Testis (tissue), 3 donors: ENCODE data around the gene ZNG1A. TPM values are rescaled to one million over a fixed set of nuclear protein-coding genes. Genes with fewer than 3 reads are reported as not detected.
"Not testable (repeated sequence)": the region's sequence is repeated elsewhere in the genome, so short reads cannot be mapped to it uniquely, and the experiment has no call there.

Source experiments
- DNase-seq: peaks from one replicate; pipeline ENCODE4 v3.0.0-alpha.2; 2019
- H3K27ac ChIP-seq, 2 donors: fragments of 200-600 bp; sonication (generic); one replicate each; pipeline ENCODE4 v1.5.1; 2019
- H3K27me3 ChIP-seq: fragments of 200-600 bp; sonication (generic); one replicate; pipeline ENCODE4 v1.5.1; 2019
- H3K36me3 ChIP-seq: fragments of 200-600 bp; sonication (generic); one replicate; pipeline ENCODE4 v1.5.1; 2017; ENCODE audit warnings: low read depth; ENCODE audit errors: missing control alignments
- H3K4me1 ChIP-seq: fragments of 200-600 bp; sonication (generic); one replicate; pipeline ENCODE4 v1.5.1; 2019
- H3K4me3 ChIP-seq, 2 donors: fragments of 200-600 bp; sonication (generic); one replicate each; pipeline ENCODE4 v1.5.1; 2017 to 2019
- H3K9me3 ChIP-seq: fragments of 200-600 bp; sonication (generic); one replicate; pipeline ENCODE4 v1.5.1; 2017
- WGBS, 2 donors: methylation state at CpG; one replicate each; pipeline ENCODE4 v1.1.5; 2018; 5-methylcytosine and 5-hydroxymethylcytosine counted together
- intact Hi-C: fragments of 100-400 bp; cut with DNase I; formaldehyde crosslinking; loops from one replicate; pipeline ENCODE4 v1.15.1; 2023; ENCODE audit warnings: low total_unique reads
- polyA plus RNA-seq: library from polyadenylated mRNA; stranded (reverse); fragments of 350-450 nt; fragmentation: Illumina TruSeq; extraction: RNeasy Lipid Tissue Mini Kit (QIAGEN cat#74804); gene quantifications from one replicate; pipeline ENCODE4 v1.2.3, GENCODE V29; 2014; ENCODE audit warnings: low read depth, low replicate concordance; ENCODE audit not compliant: insufficient read depth
- total RNA-seq, 2 donors: library from RNA; depleted of rRNA; stranded (reverse); fragments of >200 nt; gene quantifications; one replicate each; pipeline ENCODE4 v1.2.3, GENCODE V29; 2016

Gene ZNG1A
- total and polyA plus RNA-seq, 3 donors from 2014 or later = 57.0 to 88.7 (median 57.9) TPM

- H3K27ac ChIP-seq, H3K27me3 ChIP-seq, intact Hi-C loops: not testable (repeated sequence)
These were observed 90.3 kb downstream of the ZNG1A start for GRCh38 chr9:88396-89037.

GRCh38 chr9:87860-88259 lies 91.0 kb downstream of the ZNG1A start:
- 52% methylated on average over 6 of the region's 6 CpGs for whole genome bisulfite sequencing, 2 donors
- H3K27me3 ChIP-seq, H3K9me3 ChIP-seq, DNase-seq, intact Hi-C loops, H3K4me3 ChIP-seq, H3K36me3 ChIP-seq, H3K4me1 ChIP-seq, H3K27ac ChIP-seq: not testable (repeated sequence)

More at GRCh38 chr9:88396-89037, 90.3 kb downstream of the ZNG1A start:
- H3K36me3 ChIP-seq, H3K9me3 ChIP-seq, H3K4me3 ChIP-seq, H3K4me1 ChIP-seq, DNase-seq: not testable (repeated sequence)
- 7% methylated on average over 4 to 6 of the region's 11 CpGs for WGBS, 2 donors

- H3K4me1 ChIP-seq, H3K36me3 ChIP-seq, intact Hi-C loops, H3K9me3 ChIP-seq, H3K27me3 ChIP-seq, DNase-seq, H3K4me3 ChIP-seq, H3K27ac ChIP-seq: not testable (repeated sequence)
- 20% methylated on average over 2 of the region's 4 CpGs; no CpG with 5 or more reads in 1 of the 2 donors for WGBS, 2 donors
These were observed 91.8 kb downstream of the ZNG1A start for GRCh38 chr9:87105-87504.

- H3K27me3 ChIP-seq, H3K27ac ChIP-seq, H3K36me3 ChIP-seq, H3K4me1 ChIP-seq, H3K4me3 ChIP-seq, intact Hi-C loops, DNase-seq, H3K9me3 ChIP-seq: not testable (repeated sequence)
These were observed 92.2 kb downstream of the ZNG1A start for GRCh38 chr9:86697-87096.

GRCh38 chr9:82932-83689 lies 95.7 kb downstream of the ZNG1A start:
- 83% methylated on average over 10 of the region's 31 CpGs; no CpG with 5 or more reads in 1 of the 2 donors for WGBS, 2 donors
- intact Hi-C loops, H3K27me3 ChIP-seq, H3K27ac ChIP-seq, H3K4me1 ChIP-seq, H3K36me3 ChIP-seq, H3K4me3 ChIP-seq, DNase-seq, H3K9me3 ChIP-seq: not testable (repeated sequence)

- H3K27me3 ChIP-seq, H3K4me1 ChIP-seq, intact Hi-C loops, H3K9me3 ChIP-seq, H3K36me3 ChIP-seq, H3K4me3 ChIP-seq, DNase-seq, H3K27ac ChIP-seq: not testable (repeated sequence)
- WGBS, 2 donors = 100% methylated on average over 1 of the region's 3 CpGs; no CpG with 5 or more reads in 1 of the 2 donors
These were observed 100.5 kb downstream of the ZNG1A start for GRCh38 chr9:78333-78732.

GRCh38 chr9:76389-76788 lies 102.5 kb downstream of the ZNG1A start:
- 100% methylated on average over 1 to 3 of the region's 3 CpGs for WGBS, 2 donors
- H3K36me3 ChIP-seq, H3K4me3 ChIP-seq, H3K27ac ChIP-seq, intact Hi-C loops, DNase-seq, H3K27me3 ChIP-seq, H3K4me1 ChIP-seq, H3K9me3 ChIP-seq: not testable (repeated sequence)

- WGBS, 2 donors = 18 to 24% methylated on average over 7 to 18 of the region's 18 CpGs
- H3K36me3 ChIP-seq, DNase-seq, H3K27ac ChIP-seq, intact Hi-C loops, H3K27me3 ChIP-seq, H3K9me3 ChIP-seq, H3K4me1 ChIP-seq: not testable (repeated sequence)
- peak overlapping the region in 1 of 2 donors; percentile 57 for H3K4me3 ChIP-seq
These were observed 104.8 kb downstream of the ZNG1A start for GRCh38 chr9:73900-74525.

- 0% methylated on average over 31 of the region's 109 CpGs; no CpG with 5 or more reads in 1 of the 2 donors for WGBS, 2 donors
These were observed 105.6 kb downstream of the ZNG1A start for GRCh38 chr9:73076-73899.

More at GRCh38 chr9:73076-73899, 105.6 kb downstream of the ZNG1A start:
- intact Hi-C loops, H3K36me3 ChIP-seq, H3K4me1 ChIP-seq, DNase-seq, H3K27ac ChIP-seq, H3K9me3 ChIP-seq, H3K27me3 ChIP-seq: not testable (repeated sequence)
- H3K4me3 ChIP-seq = peak overlapping the region; percentile 36 to 57
